Non-pigmented ciliary epithelial cell (primary cell): Measurements from ENCODE around the gene GK2.

ENCODE experiments used
- DNase-seq: peaks from one replicate; pipeline ENCODE4 v3.0.0-alpha.2; 2010; ENCODE audit warnings: low read depth

Gene GK2

DNA sequence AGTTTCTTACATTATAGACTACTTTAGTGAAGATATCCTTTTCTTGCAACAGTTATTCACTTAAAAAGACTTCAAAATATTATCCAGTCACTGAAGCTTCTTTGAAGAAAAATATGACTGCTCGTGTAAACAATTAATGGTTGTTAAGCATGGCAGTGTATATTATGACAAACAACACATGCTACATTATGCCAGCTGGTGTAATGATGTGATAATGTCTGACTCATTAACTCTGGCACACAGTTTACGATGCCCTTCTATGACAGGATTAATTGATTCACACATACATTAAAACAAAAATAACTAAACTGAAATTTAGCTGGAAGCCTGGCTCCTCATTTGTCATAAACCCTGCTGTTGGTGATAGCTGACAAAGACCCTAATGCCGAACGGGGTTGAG lies 22.4 kb downstream of the GK2 start:
- DNase-seq, result no peak

DNA sequence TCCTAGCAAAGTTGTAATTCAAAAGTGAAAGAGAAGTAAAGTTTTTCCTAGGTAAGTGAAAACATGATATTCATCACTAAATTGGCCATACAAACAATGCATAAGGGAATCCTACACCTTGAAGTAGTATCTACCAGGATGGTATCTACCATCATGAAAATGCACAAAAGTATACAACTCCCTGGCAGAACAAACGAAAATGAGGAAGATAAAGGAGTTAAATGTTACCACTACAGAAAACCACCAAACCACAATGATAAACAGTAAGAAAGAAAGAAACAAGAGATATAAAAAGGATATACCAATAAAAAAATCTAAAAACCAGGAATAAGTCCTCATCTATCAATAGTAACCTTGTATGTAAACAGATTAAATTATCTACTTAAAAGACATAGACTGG lies 26.9 kb downstream of the GK2 start:
- DNase-seq, result no peak

DNA sequence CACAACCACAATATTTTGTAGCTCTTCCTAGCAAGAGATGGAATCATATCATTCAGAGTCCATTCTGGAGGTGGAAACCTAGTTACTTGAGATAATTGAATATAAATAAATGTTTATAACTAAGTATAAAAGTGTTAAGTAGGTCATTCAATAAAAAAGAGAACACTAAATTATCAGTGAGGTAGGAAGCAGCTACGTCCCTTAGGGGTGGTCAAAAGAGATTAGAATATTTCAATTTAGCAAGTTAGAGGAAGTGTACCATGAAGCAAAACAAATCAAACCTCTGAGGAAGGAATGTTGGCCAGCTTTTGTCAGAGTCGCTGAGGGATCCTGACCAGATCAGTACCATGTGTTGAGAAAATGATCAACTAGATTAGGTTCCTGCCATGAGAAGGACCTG lies 38.0 kb downstream of the GK2 start:
- no peak for DNase-seq

DNA sequence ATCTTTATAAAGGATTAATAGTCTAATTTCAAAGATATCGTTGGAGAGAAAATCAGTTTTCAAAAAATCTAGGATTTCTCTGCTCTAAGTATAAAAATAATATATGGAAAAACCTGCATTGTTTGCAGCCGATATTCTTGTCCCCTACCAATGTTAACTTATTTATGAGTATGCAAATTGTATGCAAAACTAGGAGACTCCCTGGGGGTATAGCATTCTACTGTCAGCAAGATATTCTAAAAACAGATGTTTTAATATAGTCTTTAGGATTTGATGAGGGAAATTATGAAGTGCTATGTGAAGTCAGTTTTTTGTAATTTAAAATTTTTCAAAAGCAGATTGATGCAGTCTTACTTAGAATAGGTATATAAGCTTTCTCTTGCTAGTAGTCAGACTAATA lies 40.9 kb downstream of the GK2 start:
- no peak for DNase-seq

DNA sequence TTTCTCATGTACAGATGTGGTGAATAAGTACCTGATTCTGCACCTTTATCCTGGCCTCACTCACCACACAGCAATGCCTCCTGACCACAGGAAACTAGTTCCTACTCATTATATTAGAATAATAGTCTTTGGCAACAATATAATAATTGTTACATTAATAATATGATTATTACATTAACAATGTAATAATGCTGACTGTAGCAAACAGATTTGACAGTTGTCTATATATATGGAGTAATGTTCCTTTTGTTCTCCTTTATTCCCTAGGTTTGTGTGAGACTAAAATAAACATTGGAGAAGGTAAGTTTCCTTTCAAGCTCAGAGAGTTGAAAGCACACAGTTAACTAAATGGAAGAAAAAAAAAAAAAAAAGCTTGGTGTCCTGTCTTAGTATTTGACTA lies 41.6 kb downstream of the GK2 start:
- no peak for DNase-seq

DNA sequence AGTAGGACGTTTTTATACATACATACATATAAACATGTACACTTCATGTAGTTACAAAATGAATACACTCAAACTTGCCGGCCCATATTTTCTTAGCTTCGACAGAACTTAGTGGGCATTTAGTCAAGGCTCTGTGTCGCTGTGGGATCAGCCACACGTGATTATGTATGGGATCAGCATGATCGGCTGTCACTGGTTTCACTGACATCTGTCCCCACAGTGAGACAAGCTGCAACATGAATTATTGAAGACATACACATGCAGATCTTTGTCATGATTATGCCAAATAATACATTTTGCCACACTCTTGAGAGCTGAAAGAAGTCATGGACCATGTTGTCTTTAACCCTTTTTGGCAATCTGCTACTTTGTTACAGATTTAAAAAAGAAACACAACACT lies 44.0 kb downstream of the GK2 start:
- no peak for DNase-seq

DNA sequence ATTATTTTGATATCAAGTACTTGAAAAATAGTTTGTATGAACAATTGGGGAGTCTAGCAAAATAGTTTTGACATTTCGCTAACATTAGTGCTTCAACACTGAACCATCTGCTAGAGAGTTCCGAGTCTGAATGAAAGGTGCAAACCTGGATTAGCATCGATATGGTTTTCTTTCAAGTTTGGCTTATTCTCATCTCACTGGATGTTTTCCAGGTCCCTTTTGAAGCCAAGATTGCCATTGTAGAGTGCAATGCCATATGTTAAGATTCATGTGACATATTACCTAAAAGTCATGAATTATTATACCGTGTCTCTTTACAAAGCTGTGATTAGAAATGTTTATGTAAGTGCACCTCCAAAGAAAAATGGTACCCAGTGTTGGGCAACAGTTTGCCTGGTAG lies 45.4 kb downstream of the GK2 start:
- no peak for DNase-seq

DNA sequence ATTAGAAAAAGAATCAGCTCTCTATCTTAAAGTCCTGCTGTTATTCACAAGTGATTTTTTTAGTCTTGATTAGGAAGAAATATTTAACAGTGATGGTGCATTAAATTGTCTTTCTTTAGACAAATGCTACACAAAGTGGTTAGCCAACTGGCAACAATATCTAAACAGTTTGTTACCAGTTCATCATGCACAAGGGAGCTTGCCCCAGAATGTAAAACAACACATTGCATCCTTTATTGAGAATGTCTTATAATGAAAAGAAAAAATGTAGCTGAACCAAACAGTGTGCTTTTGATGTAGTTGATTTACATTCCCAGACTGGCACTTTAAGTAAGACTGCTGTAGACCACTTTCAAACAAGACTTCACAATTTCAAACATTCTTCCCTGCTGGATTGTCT lies 48.0 kb downstream of the GK2 start:
- no peak for DNase-seq

DNA sequence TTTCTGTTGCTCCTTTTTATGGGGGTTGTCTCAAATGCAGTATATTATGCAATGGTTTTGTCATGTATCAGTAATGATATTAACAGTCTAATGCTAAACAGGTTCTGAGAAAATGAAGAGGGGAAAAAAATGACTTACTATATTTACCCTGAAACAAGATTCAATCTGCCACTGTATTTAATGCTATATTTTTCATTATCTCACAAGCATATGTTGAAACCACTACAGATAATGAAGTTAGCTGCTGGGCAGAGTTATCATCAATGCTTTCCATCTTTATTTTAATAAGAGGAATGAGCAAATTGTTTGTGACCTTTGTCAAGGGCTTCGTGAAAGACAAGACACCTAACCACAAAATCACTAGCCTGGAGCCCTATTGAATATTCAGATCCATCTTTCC lies 49.6 kb downstream of the GK2 start:
- DNase-seq, result no peak

DNA sequence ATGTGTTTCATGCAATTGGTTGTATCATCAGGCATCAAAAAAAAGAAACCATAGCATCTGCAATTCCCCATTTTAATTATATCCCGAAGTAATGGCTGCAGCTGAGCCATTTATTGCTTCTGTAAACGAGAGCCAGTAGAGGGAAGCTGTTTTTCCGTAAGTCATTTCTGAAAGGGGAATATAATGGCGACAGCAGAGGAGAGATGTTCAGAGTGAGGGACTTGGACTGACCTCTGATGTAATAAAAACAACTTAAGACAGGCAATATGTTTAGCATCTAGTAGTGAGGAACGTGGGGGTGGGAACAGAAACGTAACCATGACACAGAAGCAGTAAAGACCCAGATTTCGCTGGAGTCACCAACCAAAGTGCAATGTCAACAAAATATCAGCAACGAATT lies 50.7 kb downstream of the GK2 start:
- DNase-seq, result no peak
